HFF-Myc (cell line): ENCODE measurements around the gene CDY2B.
"Not testable (repeated sequence)": the region's sequence is repeated elsewhere in the genome, so short reads cannot be mapped to it uniquely, and the experiment has no call there.

Experiments used
- DNase-seq: peaks from one replicate; pipeline ENCODE4 v3.0.0-alpha.2; 2011; ENCODE audit warnings: low read depth; ENCODE audit errors: extremely low read depth
- H3K4me3 ChIP-seq: replicated peaks from 2 replicates; pipeline ENCODE4 v1.5.1; 2011; ENCODE audit warnings: low read depth, mild to moderate bottlenecking, control low read depth, low read length

CDY2B gene

DNA sequence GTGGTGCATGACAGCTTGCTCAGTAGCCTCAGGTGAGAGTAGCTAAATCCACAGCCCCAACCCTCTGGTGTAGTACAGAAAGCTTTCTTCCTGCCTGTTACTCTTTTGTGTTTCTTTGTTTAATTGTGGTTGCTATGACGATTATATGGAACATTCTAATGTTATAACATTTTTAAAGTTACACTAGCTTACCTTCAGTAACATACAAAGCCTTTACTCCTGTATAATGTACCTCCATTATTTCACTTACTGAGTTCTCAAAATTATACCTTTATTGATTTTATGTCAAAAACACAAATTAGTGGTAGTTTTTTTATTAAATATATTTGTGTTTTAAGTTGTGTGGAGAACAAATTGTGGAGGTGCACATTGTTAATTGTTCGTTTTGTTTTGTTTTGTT lies at the start of gene CDY2B:
TSS of gene CDY2B (minus strand) at position 101 of the 400 bp plus-strand sequence. CDS start 328 bp downstream, outside the sequence.
- not testable (repeated sequence) for DNase-seq, H3K4me3 ChIP-seq

GRCh38 chrY:17908009-17908408 lies 28.0 kb upstream of the CDY2B start:
- DNase-seq, H3K4me3 ChIP-seq: not testable (repeated sequence)

DNA sequence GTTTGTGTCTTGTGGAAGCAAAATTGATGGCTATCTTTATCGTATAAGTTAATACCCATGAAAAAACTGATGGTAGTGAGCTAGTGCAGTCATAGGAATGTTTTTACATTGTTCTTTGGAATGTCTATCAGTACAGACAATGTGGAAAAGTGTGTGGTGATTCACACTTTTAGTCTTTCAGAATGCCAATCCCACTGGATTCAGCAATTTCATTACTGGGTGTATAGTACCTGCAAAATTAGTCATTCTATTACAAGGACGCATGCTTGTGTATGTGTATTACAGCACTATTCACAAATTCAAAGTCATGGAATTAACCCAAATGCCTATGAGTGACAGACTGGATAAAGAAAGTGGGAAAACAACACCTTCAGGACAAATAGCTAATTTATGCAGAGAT lies 27.3 kb upstream of the CDY2B start:
- not testable (repeated sequence) for H3K4me3 ChIP-seq, DNase-seq

DNA sequence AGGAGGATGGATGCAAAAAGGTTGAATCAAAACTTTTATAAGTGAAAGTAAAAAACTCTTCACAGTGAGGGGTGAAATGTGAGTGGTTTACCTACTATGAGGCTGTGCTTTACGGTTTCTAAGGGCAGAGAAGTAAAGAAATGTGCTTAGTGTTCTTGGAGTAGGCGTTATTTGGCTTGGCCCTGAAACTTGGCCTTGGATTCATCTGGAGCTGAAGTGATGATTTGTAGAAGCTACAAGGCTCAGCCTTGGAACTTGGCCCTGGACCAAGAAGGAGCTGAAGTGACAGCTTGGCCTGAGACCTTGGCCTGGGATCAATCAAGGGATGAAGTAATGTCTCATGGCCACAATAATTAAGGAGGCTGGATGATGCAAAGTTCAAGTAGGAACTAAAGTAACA lies 1.7 kb upstream of the CDY2B start:
- not testable (repeated sequence) for H3K4me3 ChIP-seq, DNase-seq

GRCh38 chrY:17876767-17877166 lies 3.3 kb downstream of the CDY2B start:
- DNase-seq, result not testable (repeated sequence)

GRCh38 chrY:17875401-17875800 lies 4.6 kb downstream of the CDY2B start:
- H3K4me3 ChIP-seq, DNase-seq: not testable (repeated sequence)

More at GRCh38 chrY:17876767-17877166, 3.3 kb downstream of the CDY2B start:
- H3K4me3 ChIP-seq, result not testable (repeated sequence)

DNA sequence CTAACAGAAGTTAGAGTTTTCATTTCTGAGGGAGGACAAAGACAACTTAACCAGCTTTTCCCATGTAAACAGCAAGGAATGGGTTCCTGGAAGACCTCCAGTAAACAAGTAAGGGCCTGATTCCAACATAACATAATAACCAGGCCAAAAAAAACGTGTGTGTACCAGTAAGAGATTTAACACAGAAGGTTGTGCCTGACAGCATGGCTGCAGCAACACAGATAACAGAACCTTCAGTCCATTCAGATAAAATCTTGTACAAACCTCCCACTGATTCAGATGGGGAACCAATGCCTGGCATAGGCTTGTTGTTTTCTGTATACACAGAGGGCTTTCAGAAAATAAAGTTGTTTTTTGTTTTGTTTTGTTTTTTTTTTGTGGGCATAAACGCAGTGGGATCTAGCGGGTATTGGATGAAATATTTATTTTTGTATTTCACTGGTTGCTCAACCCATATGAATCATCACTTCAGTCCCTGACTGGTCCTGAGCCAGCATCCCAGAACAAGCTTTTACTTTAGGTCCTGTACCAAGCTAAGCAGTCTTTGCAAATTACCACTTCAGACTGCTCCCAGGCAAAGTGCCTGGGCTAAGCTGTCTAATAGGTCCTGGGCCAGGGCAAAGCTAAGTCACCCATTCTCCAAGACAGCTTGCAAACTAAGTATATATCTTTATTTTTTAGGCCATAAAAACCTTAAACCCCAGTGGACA lies 8.7 kb downstream of the CDY2B start:
- not testable (repeated sequence) for DNase-seq, H3K4me3 ChIP-seq

DNA sequence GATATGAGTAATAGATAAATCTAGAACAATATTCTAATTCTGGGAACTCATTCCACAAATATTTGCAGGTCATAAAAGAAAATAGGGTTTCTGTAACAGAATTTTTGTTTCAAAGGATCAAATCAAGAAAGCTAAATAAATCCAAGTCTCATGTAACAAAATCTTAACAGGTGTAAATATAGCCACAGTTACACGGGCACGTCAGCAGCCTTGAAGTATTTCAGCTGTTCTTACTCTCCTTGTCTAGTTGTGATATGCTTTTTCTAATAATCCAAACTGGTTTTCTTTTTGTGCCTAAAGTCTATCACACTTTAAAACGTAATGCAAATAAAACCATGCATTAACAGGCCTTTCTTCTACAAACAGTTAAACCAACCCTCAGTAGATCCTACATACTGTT lies 9.3 kb downstream of the CDY2B start:
- not testable (repeated sequence) for H3K4me3 ChIP-seq, DNase-seq

DNA sequence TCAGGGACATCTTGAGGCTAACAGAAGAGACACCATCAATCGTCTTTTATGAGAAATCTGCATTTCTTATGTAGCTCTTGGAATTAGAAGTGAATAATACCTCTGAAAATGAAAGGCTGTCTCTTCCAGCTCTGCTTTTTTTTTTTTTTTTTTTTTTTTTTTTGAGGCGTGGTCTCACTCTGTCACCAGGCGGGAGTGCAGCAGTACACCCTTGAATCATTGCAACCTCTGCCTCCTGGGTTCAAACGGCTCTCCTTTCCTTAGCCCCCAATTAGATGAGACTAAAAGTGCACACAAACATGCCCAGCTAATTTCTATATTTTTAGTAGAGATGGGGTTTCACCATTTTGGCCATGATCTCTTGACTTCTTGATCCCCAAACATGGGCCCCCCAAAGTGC lies 12.2 kb downstream of the CDY2B start:
- not testable (repeated sequence) for H3K4me3 ChIP-seq, DNase-seq

DNA sequence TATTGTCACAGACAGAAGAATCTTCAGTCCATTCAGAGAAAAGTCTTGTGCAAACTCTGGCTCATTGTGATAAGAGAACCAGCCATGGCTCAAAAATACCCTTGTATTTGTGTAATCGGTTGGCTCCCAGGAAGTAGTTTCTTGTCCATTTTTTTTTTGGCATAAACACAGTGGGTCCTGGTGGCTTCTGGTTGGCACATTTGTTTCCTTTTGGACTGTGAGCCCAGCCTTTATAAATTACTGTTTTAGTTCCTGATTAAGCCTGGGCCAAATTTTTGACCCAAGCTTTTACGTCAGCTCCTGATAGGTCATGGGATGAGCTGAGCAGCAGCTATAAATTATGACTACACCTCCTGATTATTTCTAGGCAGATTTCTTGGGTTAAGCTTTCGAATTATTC lies 19.4 kb downstream of the CDY2B start:
- DNase-seq, H3K4me3 ChIP-seq: not testable (repeated sequence)

DNA sequence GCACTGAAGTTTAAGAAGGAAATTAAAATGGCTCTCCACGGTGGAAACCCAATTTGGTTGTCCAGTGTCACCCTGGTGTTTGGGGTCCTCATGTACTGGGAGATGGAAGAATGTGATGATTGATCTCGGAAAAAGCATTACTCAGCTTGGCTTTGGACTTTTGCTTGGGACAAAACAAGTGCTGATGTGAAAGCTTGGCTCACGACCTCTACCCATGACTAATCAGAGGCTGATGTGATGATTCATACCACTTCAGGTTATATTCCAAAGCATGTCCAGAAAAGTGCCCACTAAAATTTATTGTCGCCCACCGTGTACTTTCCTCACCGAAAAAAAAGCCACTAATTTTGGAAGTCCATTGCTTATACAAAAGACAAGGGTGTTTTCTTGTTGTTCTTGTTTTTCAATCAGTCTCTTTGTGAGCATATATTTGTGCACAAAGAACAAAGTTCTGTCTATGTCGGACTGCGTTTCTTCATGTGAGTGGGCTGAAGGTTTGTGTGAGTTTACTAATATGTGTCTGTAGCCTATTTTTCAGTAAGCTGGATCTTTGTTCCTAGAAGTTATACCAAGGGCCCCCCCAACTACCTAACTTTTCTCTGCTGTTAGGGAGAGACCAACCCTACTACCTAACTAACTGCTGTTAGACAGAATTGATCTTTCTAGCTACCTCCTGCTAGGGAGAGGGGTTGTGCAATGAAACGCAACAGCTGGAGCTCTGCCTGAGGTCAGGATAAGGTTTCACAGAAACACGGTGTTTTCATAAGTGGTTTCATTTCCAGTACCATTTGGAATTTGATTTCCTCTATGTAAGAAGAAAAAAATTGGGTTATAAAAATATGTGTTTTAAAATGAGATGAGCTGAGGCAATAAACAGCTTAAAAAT lies 22.8 kb downstream of the CDY2B start:
- H3K4me3 ChIP-seq, DNase-seq: not testable (repeated sequence)

- not testable (repeated sequence) for H3K4me3 ChIP-seq, DNase-seq
These were observed 23.5 kb downstream of the CDY2B start for GRCh38 chrY:17856508-17856907.

- not testable (repeated sequence) for DNase-seq, H3K4me3 ChIP-seq
These were observed 30.9 kb downstream of the CDY2B start for GRCh38 chrY:17849131-17849530.

GRCh38 chrY:17832149-17832548 lies 47.9 kb downstream of the CDY2B start:
- H3K4me3 ChIP-seq, DNase-seq: not testable (repeated sequence)
